LNCaP clone FGC (cell line): Measurements from ENCODE around the gene PALM3.

Source experiments
- DNase-seq: peaks from one replicate; pipeline ENCODE4 v3.0.0-alpha.2; 2011; ENCODE audit warnings: low read depth
- H3K4me3 ChIP-seq: 2 replicates; pipeline ENCODE4 v1.5.1; 2011; ENCODE audit warnings: mild to moderate bottlenecking, low read depth, low read length, control low read depth
- TF ChIP-seq, protein P1 (sequence below): IDR thresholded peaks from 2 replicates; pipeline ENCODE4 v1.5.1; 2012; ENCODE audit warnings: mild to moderate bottlenecking; ENCODE audit not compliant: control insufficient read depth, insufficient read depth; ENCODE audit errors: extremely low read depth

The PALM3 gene

GRCh38 chr19:14058182-14059092 is 3.4 kb downstream of the PALM3 start:
- TF ChIP-seq, protein P1, sequence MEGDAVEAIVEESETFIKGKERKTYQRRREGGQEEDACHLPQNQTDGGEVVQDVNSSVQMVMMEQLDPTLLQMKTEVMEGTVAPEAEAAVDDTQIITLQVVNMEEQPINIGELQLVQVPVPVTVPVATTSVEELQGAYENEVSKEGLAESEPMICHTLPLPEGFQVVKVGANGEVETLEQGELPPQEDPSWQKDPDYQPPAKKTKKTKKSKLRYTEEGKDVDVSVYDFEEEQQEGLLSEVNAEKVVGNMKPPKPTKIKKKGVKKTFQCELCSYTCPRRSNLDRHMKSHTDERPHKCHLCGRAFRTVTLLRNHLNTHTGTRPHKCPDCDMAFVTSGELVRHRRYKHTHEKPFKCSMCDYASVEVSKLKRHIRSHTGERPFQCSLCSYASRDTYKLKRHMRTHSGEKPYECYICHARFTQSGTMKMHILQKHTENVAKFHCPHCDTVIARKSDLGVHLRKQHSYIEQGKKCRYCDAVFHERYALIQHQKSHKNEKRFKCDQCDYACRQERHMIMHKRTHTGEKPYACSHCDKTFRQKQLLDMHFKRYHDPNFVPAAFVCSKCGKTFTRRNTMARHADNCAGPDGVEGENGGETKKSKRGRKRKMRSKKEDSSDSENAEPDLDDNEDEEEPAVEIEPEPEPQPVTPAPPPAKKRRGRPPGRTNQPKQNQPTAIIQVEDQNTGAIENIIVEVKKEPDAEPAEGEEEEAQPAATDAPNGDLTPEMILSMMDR = no peak
- no peak for DNase-seq
- H3K4me3 ChIP-seq = no peak overlapping the region

GRCh38 chr19:14056741-14057356 is 5.0 kb downstream of the PALM3 start:
- DNase-seq = no peak
- no peak overlapping the region for H3K4me3 ChIP-seq
- TF ChIP-seq, protein P1 = no peak

- H3K4me3 ChIP-seq = no peak overlapping the region
- TF ChIP-seq, protein P1 = no peak
- DNase-seq = no peak
These were observed 5.7 kb downstream of the PALM3 start for GRCh38 chr19:14056069-14056666.

DNA sequence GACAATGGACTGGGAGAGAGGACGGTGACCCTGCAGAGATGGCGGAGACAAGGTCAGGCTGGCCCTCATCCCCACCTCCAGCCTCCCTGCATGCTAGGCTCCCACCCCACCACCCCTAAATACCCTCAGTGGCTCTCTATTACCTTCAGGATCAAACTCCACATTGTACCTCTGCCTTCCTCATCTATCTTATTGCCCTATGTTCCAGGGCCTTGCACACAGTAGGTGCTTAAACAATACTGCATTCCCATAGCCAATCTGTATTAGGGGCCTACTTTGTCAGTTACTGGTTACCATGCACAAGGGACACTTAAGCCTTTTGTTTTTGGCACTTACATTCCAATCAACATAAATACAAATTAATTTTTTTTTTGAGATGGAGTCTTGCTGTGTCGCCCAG is 6.5 kb downstream of the PALM3 start:
- TF ChIP-seq, protein P1 = no peak
- no peak overlapping the region for H3K4me3 ChIP-seq
- no peak for DNase-seq

- no peak overlapping the region for H3K4me3 ChIP-seq
- no peak for DNase-seq
- TF ChIP-seq, protein P1 = no peak
These were observed 7.2 kb downstream of the PALM3 start for GRCh38 chr19:14054721-14055120.

DNA sequence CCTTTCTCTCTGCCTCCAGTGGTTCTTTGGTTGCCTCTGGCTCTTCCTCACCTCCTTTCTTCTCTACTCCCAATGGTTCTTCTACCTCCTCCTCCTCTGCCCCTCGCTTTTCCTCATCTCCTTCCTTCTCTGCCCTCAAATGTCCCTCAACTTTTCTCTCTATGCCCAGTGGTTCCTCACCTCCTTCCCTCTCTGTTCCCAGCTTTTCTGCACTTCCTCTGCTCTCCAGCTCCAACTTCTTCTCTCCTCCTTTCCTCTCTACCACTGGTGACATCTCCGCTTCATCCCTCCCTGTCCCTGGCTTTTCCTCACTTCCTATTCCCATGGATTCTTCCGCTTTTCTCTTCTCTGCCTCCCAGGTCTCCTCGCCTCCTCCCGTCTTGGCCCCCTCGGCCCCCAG is 7.8 kb downstream of the PALM3 start:
- no peak for DNase-seq
- TF ChIP-seq, protein P1 = no peak
- H3K4me3 ChIP-seq = no peak overlapping the region

DNA sequence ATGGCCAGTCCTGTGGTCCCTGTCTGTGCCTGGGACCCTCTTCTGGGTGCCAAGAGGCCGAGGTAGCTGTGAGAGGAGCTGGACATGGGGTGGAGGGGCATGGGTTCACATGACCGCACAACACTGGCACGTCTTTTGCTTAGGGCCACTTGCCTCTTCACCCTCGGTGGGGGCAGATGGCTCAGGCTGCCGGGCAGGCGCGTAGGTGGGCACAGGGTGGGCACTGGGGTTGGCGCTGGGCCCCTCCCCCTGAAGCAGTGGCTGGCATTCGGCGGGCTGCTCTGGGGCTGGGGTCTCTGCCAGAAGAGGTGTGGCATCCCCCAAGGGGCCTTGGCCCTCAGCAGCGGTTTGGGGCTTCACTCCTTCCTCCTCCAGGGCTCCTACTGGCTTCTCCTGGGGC is 8.4 kb downstream of the PALM3 start:
- no peak for DNase-seq
- TF ChIP-seq, protein P1 = no peak
- no peak overlapping the region for H3K4me3 ChIP-seq
